Endothelial cell of umbilical vein (primary cell): ENCODE data around the gene CHCHD3. TPM values are rescaled to one million over a fixed set of nuclear protein-coding genes. Genes with fewer than 3 reads are reported as not detected.

ENCODE experiments used
- BruUV-seq: library from RNA; stranded (reverse); fragments of 400-500 nt; replicated peaks from 2 replicates; lab custom pipeline; 2021; lab: Mats Ljungman, UMichigan
- CTCF ChIA-PET: fragments of 300-600, 350-600 bp; sonication (Branson Sonifier 250); formaldehyde crosslinking; loops from one replicate; lab custom pipeline; 2021; ENCODE audit warnings: antibody characterized with exemption, inconsistent platforms; lab: Charles Lee
- POLR2A ChIA-PET: fragments of 300-600, 350-600 bp; sonication (Branson Sonifier 250); formaldehyde crosslinking; loops from one replicate; lab custom pipeline; 2021; ENCODE audit warnings: antibody characterized with exemption, inconsistent platforms; lab: Charles Lee
- DNase-seq: peaks from one replicate; pipeline ENCODE4 v3.0.0-alpha.2; 2011; ENCODE audit warnings: low read depth, low spot score
- FAIRE-seq: peaks from 2 replicates; lab custom pipeline; 2011; peaks lifted over from hg19 to GRCh38; lab: Jason Lieb, UNC
- H2AFZ ChIP-seq: 2 replicates; pipeline ENCODE4 v1.6.0; 2012; ENCODE audit warnings: low read depth, low read length, control low read depth, inconsistent platforms
- H3K27ac ChIP-seq: 2 replicates; pipeline ENCODE4 v1.5.1; 2011; ENCODE audit warnings: low read depth, mild to moderate bottlenecking, control low read depth, low read length, moderate library complexity; ENCODE audit not compliant: insufficient read depth
- H3K27me3 ChIP-seq, 2 experiments: 2 replicates each; pipeline versions ENCODE4 v1.6.0 to v1.6.1; 2011; ENCODE audit warnings: low read length in 2 of 2, mixed read lengths in 1 of 2; ENCODE audit not compliant: control insufficient read depth in 2 of 2, insufficient read depth in 2 of 2
- H3K36me3 ChIP-seq, 2 experiments: 2 replicates in 1 of 2; 3 replicates in 1 of 2; pipeline ENCODE4 v1.5.1; 2011; ENCODE audit warnings: low read length in 2 of 2, mild to moderate bottlenecking in 1 of 2, moderate library complexity in 1 of 2; ENCODE audit not compliant: control insufficient read depth in 2 of 2, insufficient read depth in 2 of 2; ENCODE audit errors: extremely low read depth in 1 of 2
- H3K4me1 ChIP-seq: 3 replicates; pipeline ENCODE4 v1.5.1; 2011; ENCODE audit warnings: mild to moderate bottlenecking, low read length; ENCODE audit not compliant: control insufficient read depth, insufficient read depth; ENCODE audit errors: extremely low read depth
- H3K4me2 ChIP-seq: 2 replicates; pipeline ENCODE4 v1.6.1; 2011; ENCODE audit warnings: low read length, control low read depth, mixed read lengths; ENCODE audit not compliant: insufficient read depth
- H3K4me3 ChIP-seq, 3 experiments: fragments of 200-600 bp in 1 of 3; sonication (generic), shearing (Covaris generic) in 1 of 3; replicated peaks in 1 of 3; 2 replicates each; pipeline ENCODE4 v1.5.1; 2011 to 2016; ENCODE audit warnings: control low read depth in 3 of 3, low read length in 3 of 3, mild to moderate bottlenecking in 2 of 3, inconsistent platforms in 1 of 3, low read depth in 1 of 3, moderate library complexity in 1 of 3; ENCODE audit not compliant: insufficient read depth in 1 of 3
- H3K79me2 ChIP-seq: 2 replicates; pipeline ENCODE4 v1.6.0; 2012; ENCODE audit warnings: low read length, inconsistent platforms; ENCODE audit not compliant: control insufficient read depth, insufficient read depth
- H3K9ac ChIP-seq: replicated peaks from 2 replicates; pipeline ENCODE3; 2011; ENCODE audit warnings: low read length, control low read depth; ENCODE audit not compliant: insufficient read depth; ENCODE audit errors: extremely low read depth
- H3K9me1 ChIP-seq: replicated peaks from 3 replicates; pipeline ENCODE4 v1.6.0; 2011; ENCODE audit warnings: mild to moderate bottlenecking, low read length; ENCODE audit not compliant: control insufficient read depth, insufficient read depth; ENCODE audit errors: extremely low read depth
- H3K9me3 ChIP-seq: replicated peaks from 2 replicates; pipeline ENCODE4 v1.5.1; 2012; ENCODE audit warnings: low read length, inconsistent platforms; ENCODE audit not compliant: control insufficient read depth, insufficient read depth
- H4K20me1 ChIP-seq: replicated peaks from 2 replicates; pipeline ENCODE3; 2011; ENCODE audit warnings: mild to moderate bottlenecking, low read length; ENCODE audit not compliant: control insufficient read depth, insufficient read depth; ENCODE audit errors: extremely low read depth
- CTCF ChIP-seq, 2 donors: IDR thresholded peaks; 1 replicate in 1 of 2; 2 replicates in 1 of 2; pipeline ENCODE4 v1.5.1; 2011; ENCODE audit warnings: low read length in 2 of 2, mild to moderate bottlenecking in 2 of 2, moderate library complexity in 2 of 2, control low read depth in 1 of 2, inconsistent platforms in 1 of 2, low read depth in 1 of 2; ENCODE audit not compliant: insufficient read depth in 1 of 2; ENCODE audit errors: extremely low read depth in 1 of 2
- EZH2 ChIP-seq: IDR thresholded peaks from 2 replicates; pipeline ENCODE4 v1.6.1; 2012; ENCODE audit warnings: borderline replicate concordance, low read depth, mild to moderate bottlenecking, moderate library complexity, low read length, inconsistent platforms; ENCODE audit not compliant: severe bottlenecking
- FOS ChIP-seq: IDR thresholded peaks from 2 replicates; pipeline ENCODE4 v1.6.1; 2011; ENCODE audit warnings: mild to moderate bottlenecking, low read length, moderate library complexity, borderline replicate concordance; ENCODE audit not compliant: insufficient read depth
- GATA2 ChIP-seq: IDR thresholded peaks from 2 replicates; pipeline ENCODE4 v1.7.0; 2011; ENCODE audit warnings: low read depth, mild to moderate bottlenecking, moderate library complexity, mixed read lengths, low read length; ENCODE audit not compliant: insufficient read length, insufficient read depth
- JUN ChIP-seq: IDR thresholded peaks from 2 replicates; pipeline ENCODE4 v1.6.1; 2011; ENCODE audit warnings: borderline replicate concordance, low read depth; ENCODE audit not compliant: insufficient read length, insufficient read depth
- MAX ChIP-seq: IDR thresholded peaks from 2 replicates; pipeline ENCODE4 v1.6.1; 2011; ENCODE audit not compliant: insufficient read depth, insufficient read length
- MYC ChIP-seq: IDR thresholded peaks from one replicate; pipeline ENCODE4 v1.6.1; 2011; ENCODE audit warnings: mild to moderate bottlenecking, low read depth, low read length
- POLR2A ChIP-seq: IDR thresholded peaks from 2 replicates; pipeline ENCODE4 v1.6.1; 2012; ENCODE audit warnings: low read depth, mild to moderate bottlenecking, control low read depth, low read length
- POLR2AphosphoS5 ChIP-seq: IDR thresholded peaks from 2 replicates; pipeline ENCODE4 v1.6.1; 2012; ENCODE audit warnings: low read depth, mild to moderate bottlenecking, control low read depth, low read length, moderate library complexity; ENCODE audit not compliant: insufficient read depth
- dilution Hi-C: fragments of 300-500 bp; cut with MboI; formaldehyde crosslinking; loops from one replicate; pipeline ENCODE4 v1.15.0; 2019; ENCODE audit warnings: low sequenced_read_pairs; ENCODE audit not compliant: extremely low pct_ligation_motif_present
- intact Hi-C: fragments of 100-400 bp; cut with micrococcal nuclease; formaldehyde crosslinking; loops from one replicate; pipeline ENCODE4 v1.10.0; 2022
- polyA plus RNA-seq, 4 experiments: library from polyadenylated mRNA; depleted of rRNA in 3 of 4; stranded (reverse) in 3 of 4; unstranded in 1 of 4; fragments of >200 nt; gene quantifications; 2 replicates each; pipeline versions ENCODE4 v1.2.1 to v1.2.3, GENCODE V29; 2011 to 2012; ENCODE audit warnings: missing spikeins in 1 of 4
- total RNA-seq: library from RNA; stranded (reverse); gene quantifications from 2 replicates; pipeline ENCODE4 v1.2.3, GENCODE V29; 2021

The CHCHD3 gene
- total and polyA plus RNA-seq, 2 donors (not counting 3 experiments of a cell fraction or from before 2014, with no cell fraction given), result 22.0 to 63.7 TPM

- H2AFZ ChIP-seq, result no peak overlapping the region
- no peak overlapping the region for H3K4me3 ChIP-seq
- no peaks in the 10 kb centered on the region for H3K4me1 ChIP-seq
- no peaks in the 10 kb centered on the region for H3K36me3 ChIP-seq
- H3K4me2 ChIP-seq, result no peak overlapping the region
- H3K27ac ChIP-seq, result no peak overlapping the region
- H4K20me1 ChIP-seq, result no peaks in the 10 kb centered on the region
- no peaks in the 10 kb centered on the region for H3K79me2 ChIP-seq
- H3K9ac ChIP-seq, result no peak overlapping the region
- no TSS peak for BruUV-seq
- ChIA-PET POLR2A (no interaction called here), CTCF (no interaction called here)
- intact Hi-C loops (no loop called here), dilution Hi-C loops (no loop called here)
- H3K9me3 ChIP-seq, result no peaks in the 10 kb centered on the region
- no peaks in the 10 kb centered on the region for H3K27me3 ChIP-seq
- TF ChIP-seq FOS, result no peak
- TF ChIP-seq POLR2A, result no peak
- no peak for TF ChIP-seq MYC
- no peak for TF ChIP-seq GATA2
- TF ChIP-seq POLR2AphosphoS5, result no peak
- TF ChIP-seq MAX, result no peak
- TF ChIP-seq EZH2, result no peak
- no peak for TF ChIP-seq JUN
- TF ChIP-seq CTCF (IDR thresholded peaks at IDR 0.05; ENCODE audit: extremely low read depth in 1 of 2, insufficient read depth in 1 of 2, low read depth in 1 of 2, low read length in 2 of 2), result no peak
- no peak for FAIRE-seq
- H3K9me1 ChIP-seq, result no peaks in the 10 kb centered on the region
- DNase-seq, result no peak
These were observed 234.5 kb downstream of the CHCHD3 start for GRCh38 chr7:132847376-132847775.
